CD4-positive, CD25-positive, alpha-beta regulatory T cell (primary cell): ENCODE measurements around the gene RASAL3. TPM values are rescaled to one million over a fixed set of nuclear protein-coding genes. Genes with fewer than 3 reads are reported as not detected.

Source experiments
- ATAC-seq, 2 donors: fragments of 150-1000 bp; cut with Tn5 transposase; one replicate each; pipeline ENCODE4 v1.10.0; 2021; ENCODE audit warnings: low read depth in 2 of 2, moderate number of reproducible peaks in 2 of 2, moderate library complexity in 1 of 2
- DNase-seq, 3 donors: peaks; one replicate each; pipeline versions ENCODE4 v3.0.0 to v3.0.0-alpha.2; 2012 to 2022; ENCODE audit warnings: mixed read lengths in 1 of 3
- H3K27ac ChIP-seq: one replicate; pipeline ENCODE4 v1.7.0; 2013; ENCODE audit warnings: mild to moderate bottlenecking, low read length; ENCODE audit not compliant: insufficient read depth, poor library complexity, severe bottlenecking
- H3K27me3 ChIP-seq: one replicate; pipeline ENCODE4 v1.7.0; 2013; ENCODE audit warnings: low read length; ENCODE audit not compliant: control insufficient read depth, insufficient read depth
- H3K36me3 ChIP-seq: one replicate; pipeline ENCODE4 v1.7.0; 2013; ENCODE audit warnings: mild to moderate bottlenecking, low read length, moderate library complexity; ENCODE audit not compliant: control insufficient read depth, insufficient read depth
- H3K4me1 ChIP-seq: 2 replicates; pipeline ENCODE4 v1.7.0; 2013; ENCODE audit warnings: mild to moderate bottlenecking, low read length; ENCODE audit not compliant: insufficient read depth, control insufficient read depth, poor library complexity, severe bottlenecking
- H3K4me3 ChIP-seq: one replicate; pipeline ENCODE4 v1.7.0; 2013; ENCODE audit warnings: low read depth, mild to moderate bottlenecking, low read length, moderate library complexity
- H3K9me3 ChIP-seq, 2 experiments: 1 replicate in 1 of 2; 2 replicates in 1 of 2; pipeline ENCODE4 v1.7.0; 2013; ENCODE audit warnings: low read length in 2 of 2, mild to moderate bottlenecking in 1 of 2, moderate library complexity in 1 of 2; ENCODE audit not compliant: control insufficient read depth in 2 of 2
- H3K27ac Mint-ChIP-seq, 3 donors: one replicate each; pipeline ENCODE4 v1.8.0; 2020 to 2022; ENCODE audit warnings: mild to moderate bottlenecking in 3 of 3, mixed read lengths in 3 of 3, moderate library complexity in 2 of 3
- H3K27me3 Mint-ChIP-seq: one replicate; pipeline ENCODE4 v1.8.0; 2022; ENCODE audit warnings: mild to moderate bottlenecking, mixed read lengths
- H3K36me3 Mint-ChIP-seq: one replicate; pipeline ENCODE4 v1.8.0; 2020; ENCODE audit warnings: mixed read lengths
- H3K4me1 Mint-ChIP-seq, 4 donors: one replicate each; pipeline ENCODE4 v1.8.0; 2020 to 2022; ENCODE audit warnings: mixed read lengths in 4 of 4, mild to moderate bottlenecking in 1 of 4
- H3K4me3 Mint-ChIP-seq, 4 donors: one replicate each; pipeline ENCODE4 v1.8.0; 2020 to 2022; ENCODE audit warnings: mild to moderate bottlenecking in 4 of 4, mixed read lengths in 4 of 4, moderate library complexity in 3 of 4
- H3K9me3 Mint-ChIP-seq, 7 donors: one replicate each; pipeline ENCODE4 v1.8.0; 2020 to 2022; ENCODE audit warnings: mixed read lengths in 7 of 7, mild to moderate bottlenecking in 3 of 7, moderate library complexity in 2 of 7
- polyA plus RNA-seq, 4 donors: library from polyadenylated mRNA; unstranded; fragments of 300-500 nt; fragmentation: Illumina TruSeq; gene quantifications; one replicate each; pipeline ENCODE4 v1.2.3, GENCODE V29; 2021
- total RNA-seq: library from RNA; stranded (reverse); gene quantifications from one replicate; pipeline ENCODE4 v1.2.3, GENCODE V29; 2022

Gene RASAL3
- total and polyA plus RNA-seq, 5 donors from 2014 or later = 25.3 to 122 (median 42.7) TPM

- no peaks in the 10 kb centered on the region for H3K4me1 ChIP-seq
- no peaks in the 10 kb centered on the region for H3K9me3 ChIP-seq
- H3K36me3 Mint-ChIP-seq = no peaks in the 10 kb centered on the region
- no peak overlapping the region for H3K4me3 ChIP-seq
- no peaks in the 10 kb centered on the region for H3K27me3 ChIP-seq
- H3K27ac Mint-ChIP-seq = no peak overlapping the region
- H3K27me3 Mint-ChIP-seq = no peaks in the 10 kb centered on the region
- H3K27ac ChIP-seq = no peak overlapping the region
- no peaks in the 10 kb centered on the region for H3K36me3 ChIP-seq
- H3K4me3 Mint-ChIP-seq = no peak overlapping the region
- H3K4me1 Mint-ChIP-seq = peaks cover 0 to 7% (median 0%) of the 10 kb centered on the region in 4 donors
- ATAC-seq (no peak), DNase-seq (no peak)
- no peaks in the 10 kb centered on the region for H3K9me3 Mint-ChIP-seq
These were observed 24.3 kb downstream of the RASAL3 start for GRCh38 chr19:15439821-15440641.

DNA sequence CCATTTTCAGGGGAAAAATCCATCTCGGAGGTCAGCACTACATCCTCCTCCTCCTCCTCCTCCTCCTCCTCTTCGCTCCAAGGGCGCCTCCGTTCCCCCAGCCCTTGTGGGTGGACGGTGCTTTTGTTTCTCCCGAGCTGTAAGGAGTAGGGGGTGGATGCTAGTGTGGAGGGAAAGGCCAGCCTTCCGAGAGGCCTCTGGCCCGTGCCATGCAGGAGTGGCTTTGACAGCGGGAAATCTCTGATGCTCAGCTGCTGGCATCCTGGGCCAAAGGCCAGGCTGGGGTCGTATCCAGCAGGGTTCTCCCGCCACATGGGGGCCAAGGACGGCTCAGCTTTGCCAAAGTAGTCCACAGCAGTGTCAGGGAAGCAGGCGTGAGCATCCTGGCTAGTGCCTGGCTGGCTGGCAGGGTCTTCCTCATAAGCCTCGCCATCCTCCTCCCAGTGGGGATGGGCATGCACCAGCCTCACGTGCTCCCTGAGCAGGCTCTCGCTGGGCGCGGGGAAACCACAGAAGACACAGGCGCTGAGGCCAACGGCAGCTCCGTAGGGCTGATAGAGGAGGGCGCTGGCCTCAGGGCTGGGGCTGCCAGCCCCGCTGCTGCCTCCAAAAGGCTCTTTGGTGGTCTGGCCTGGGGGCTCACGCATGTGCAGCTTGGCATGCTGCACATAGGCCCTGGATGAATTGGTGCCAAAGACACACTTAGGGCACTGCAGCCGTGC, 25.1 kb downstream of the RASAL3 start:
- DNase-seq (no peak), ATAC-seq (no peak)
- Histone ChIP-seq H3K27me3 (no peaks in the 10 kb centered on the region), H3K9me3 (no peaks in the 10 kb centered on the region), H3K4me3 (no peak overlapping the region), H3K4me1 (no peaks in the 10 kb centered on the region), H3K36me3 (no peaks in the 10 kb centered on the region), H3K27ac (no peak overlapping the region)
- no peak overlapping the region for H3K27ac Mint-ChIP-seq
- no peaks in the 10 kb centered on the region for H3K36me3 Mint-ChIP-seq
- no peak overlapping the region for H3K4me3 Mint-ChIP-seq
- no peaks in the 10 kb centered on the region for H3K9me3 Mint-ChIP-seq
- peaks cover 0 to 7% (median 0%) of the 10 kb centered on the region in 4 donors for H3K4me1 Mint-ChIP-seq
- H3K27me3 Mint-ChIP-seq = no peaks in the 10 kb centered on the region

- Histone ChIP-seq H3K4me1 (no peaks in the 10 kb centered on the region), H3K27ac (no peak overlapping the region), H3K36me3 (no peaks in the 10 kb centered on the region), H3K27me3 (no peaks in the 10 kb centered on the region), H3K4me3 (no peak overlapping the region), H3K9me3 (no peaks in the 10 kb centered on the region)
- Mint-ChIP-seq H3K36me3 (no peaks in the 10 kb centered on the region), H3K27ac (no peak overlapping the region), H3K27me3 (no peaks in the 10 kb centered on the region), H3K4me1 (peaks cover 0 to 8% (median under 1%) of the 10 kb centered on the region in 4 donors), H3K9me3 (no peaks in the 10 kb centered on the region), H3K4me3 (no peak overlapping the region)
- ATAC-seq = no peak
- DNase-seq = no peak
These were observed 25.8 kb downstream of the RASAL3 start for GRCh38 chr19:15438577-15438976.

DNA sequence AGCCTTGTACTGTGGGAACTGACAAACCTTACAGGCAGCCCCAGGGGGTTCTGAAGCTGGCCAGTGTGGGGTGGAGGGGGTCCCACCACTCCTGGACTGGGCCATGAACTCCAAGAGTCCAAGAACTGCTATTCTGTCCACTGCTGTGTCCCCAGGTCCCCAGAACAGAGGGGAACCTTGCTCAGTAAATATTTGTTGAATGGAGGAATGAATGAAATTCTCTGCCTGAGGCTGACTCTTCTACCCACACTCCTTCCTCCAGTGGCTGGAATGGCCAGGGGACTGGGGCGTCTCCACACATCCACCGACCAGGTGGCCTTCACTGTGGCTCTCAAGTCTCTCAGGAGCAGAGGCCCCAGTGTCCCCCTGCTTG, 26.2 kb downstream of the RASAL3 start:
- Histone ChIP-seq H3K4me1 (peaks cover 4% of the 10 kb centered on the region), H3K27ac (no peak overlapping the region), H3K4me3 (no peak overlapping the region), H3K9me3 (no peaks in the 10 kb centered on the region), H3K27me3 (no peaks in the 10 kb centered on the region), H3K36me3 (no peaks in the 10 kb centered on the region)
- no peak overlapping the region for H3K27ac Mint-ChIP-seq
- no peak overlapping the region for H3K4me3 Mint-ChIP-seq
- H3K9me3 Mint-ChIP-seq = no peaks in the 10 kb centered on the region
- no peaks in the 10 kb centered on the region for H3K27me3 Mint-ChIP-seq
- DNase-seq (no peak), ATAC-seq (no peak)
- peaks cover 0 to 8% (median 5%) of the 10 kb centered on the region in 4 donors for H3K4me1 Mint-ChIP-seq
- H3K36me3 Mint-ChIP-seq = no peaks in the 10 kb centered on the region

GRCh38 chr19:15437355-15438123, 26.8 kb downstream of the RASAL3 start:
- no peaks in the 10 kb centered on the region for H3K36me3 ChIP-seq
- Mint-ChIP-seq H3K4me1 (peaks cover 0 to 8% (median 7%) of the 10 kb centered on the region in 4 donors), H3K4me3 (no peak overlapping the region), H3K36me3 (no peaks in the 10 kb centered on the region), H3K27ac (peak overlapping the region in 1 of 3 donors; percentile 15), H3K9me3 (no peaks in the 10 kb centered on the region), H3K27me3 (no peaks in the 10 kb centered on the region)
- ATAC-seq (no peak), DNase-seq (no peak)
- H3K27me3 ChIP-seq = no peaks in the 10 kb centered on the region
- no peaks in the 10 kb centered on the region for H3K9me3 ChIP-seq
- no peak overlapping the region for H3K4me3 ChIP-seq
- no peak overlapping the region for H3K27ac ChIP-seq
- peaks cover 9% of the 10 kb centered on the region for H3K4me1 ChIP-seq

DNA sequence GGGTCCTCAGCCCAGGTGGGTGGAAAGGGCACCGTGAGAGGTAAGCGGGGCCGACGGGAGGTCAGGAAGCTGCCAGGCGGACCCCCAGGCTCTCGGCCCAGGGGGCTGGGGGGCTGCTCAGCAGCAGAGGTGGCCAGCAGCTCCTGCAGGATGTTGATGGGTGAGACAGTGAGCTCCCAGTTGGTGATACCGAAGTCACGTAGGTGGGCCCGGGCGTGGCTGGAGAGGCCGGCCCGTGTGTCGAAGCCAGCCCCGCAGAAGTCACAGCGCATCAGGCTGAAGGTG, 27.6 kb downstream of the RASAL3 start:
- Mint-ChIP-seq H3K27ac (no peak overlapping the region), H3K36me3 (no peaks in the 10 kb centered on the region), H3K27me3 (no peaks in the 10 kb centered on the region), H3K9me3 (no peaks in the 10 kb centered on the region), H3K4me3 (no peak overlapping the region), H3K4me1 (peaks cover 0 to 12% (median 9%) of the 10 kb centered on the region in 4 donors)
- Histone ChIP-seq H3K27me3 (no peaks in the 10 kb centered on the region), H3K4me1 (peaks cover 13% of the 10 kb centered on the region), H3K9me3 (no peaks in the 10 kb centered on the region), H3K27ac (no peak overlapping the region), H3K4me3 (no peak overlapping the region), H3K36me3 (no peaks in the 10 kb centered on the region)
- ATAC-seq (no peak), DNase-seq (no peak)

- H3K4me1 ChIP-seq = peaks cover 18% of the 10 kb centered on the region
- no peak overlapping the region for H3K4me3 ChIP-seq
- H3K9me3 ChIP-seq = no peaks in the 10 kb centered on the region
- Mint-ChIP-seq H3K9me3 (no peaks in the 10 kb centered on the region), H3K4me3 (peak overlapping the region in 1 of 4 donors; percentile 51), H3K4me1 (peaks cover 0 to 17% (median 15%) of the 10 kb centered on the region in 4 donors), H3K27me3 (no peaks in the 10 kb centered on the region), H3K27ac (peak overlapping the region in 1 of 3 donors; percentile 5), H3K36me3 (no peaks in the 10 kb centered on the region)
- H3K36me3 ChIP-seq = no peaks in the 10 kb centered on the region
- H3K27ac ChIP-seq = no peak overlapping the region
- no peaks in the 10 kb centered on the region for H3K27me3 ChIP-seq
- DNase-seq = no peak
- ATAC-seq = no peak
These were observed 28.1 kb downstream of the RASAL3 start for GRCh38 chr19:15436012-15436825.
